22Rv1 (cell line): ENCODE data around the gene PRPF40A.

Experiments
- ZFX ChIP-seq: fragments of 450-650 bp; IDR thresholded peaks from 2 replicates; pipeline ENCODE4 v1.6.1; 2017; ENCODE audit warnings: antibody characterized with exemption, borderline replicate concordance
- TF ChIP-seq, protein P1 (sequence below): fragments of 450-650 bp; IDR thresholded peaks from 2 replicates; pipeline ENCODE4 v1.5.1; 2017; ENCODE audit warnings: mild to moderate bottlenecking

DNA sequence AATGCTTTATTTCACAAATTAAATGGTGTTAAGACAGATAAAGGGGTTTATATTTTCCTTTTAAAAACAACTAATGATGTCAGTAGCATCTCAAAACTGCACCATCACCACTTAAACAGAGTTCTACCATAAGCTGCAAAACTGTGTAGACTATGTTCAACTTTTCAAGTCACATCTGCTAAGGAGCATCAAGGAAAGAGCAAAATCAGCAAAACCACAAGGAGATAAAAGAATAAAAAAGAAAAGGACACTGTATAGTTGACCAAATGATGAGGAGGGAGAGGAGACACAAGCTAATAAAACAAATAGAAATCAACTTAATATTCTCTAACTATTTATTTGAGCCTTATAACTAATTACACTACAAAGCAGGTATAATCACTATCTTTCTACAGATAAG, 33.9 kb downstream of the PRPF40A start:
- TF ChIP-seq, protein P1, sequence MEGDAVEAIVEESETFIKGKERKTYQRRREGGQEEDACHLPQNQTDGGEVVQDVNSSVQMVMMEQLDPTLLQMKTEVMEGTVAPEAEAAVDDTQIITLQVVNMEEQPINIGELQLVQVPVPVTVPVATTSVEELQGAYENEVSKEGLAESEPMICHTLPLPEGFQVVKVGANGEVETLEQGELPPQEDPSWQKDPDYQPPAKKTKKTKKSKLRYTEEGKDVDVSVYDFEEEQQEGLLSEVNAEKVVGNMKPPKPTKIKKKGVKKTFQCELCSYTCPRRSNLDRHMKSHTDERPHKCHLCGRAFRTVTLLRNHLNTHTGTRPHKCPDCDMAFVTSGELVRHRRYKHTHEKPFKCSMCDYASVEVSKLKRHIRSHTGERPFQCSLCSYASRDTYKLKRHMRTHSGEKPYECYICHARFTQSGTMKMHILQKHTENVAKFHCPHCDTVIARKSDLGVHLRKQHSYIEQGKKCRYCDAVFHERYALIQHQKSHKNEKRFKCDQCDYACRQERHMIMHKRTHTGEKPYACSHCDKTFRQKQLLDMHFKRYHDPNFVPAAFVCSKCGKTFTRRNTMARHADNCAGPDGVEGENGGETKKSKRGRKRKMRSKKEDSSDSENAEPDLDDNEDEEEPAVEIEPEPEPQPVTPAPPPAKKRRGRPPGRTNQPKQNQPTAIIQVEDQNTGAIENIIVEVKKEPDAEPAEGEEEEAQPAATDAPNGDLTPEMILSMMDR: no peak
- TF ChIP-seq ZFX: no peak
